ENCODE measurements around the gene PTPN3.

GRCh38 chr9:109535365-109535764 is 37.3 kb upstream of the PTPN3 start:
- TF ChIP-seq YY1 (IDR thresholded peaks at IDR 0.05; ENCODE audit: low read depth) (no peak), TAF1 (IDR thresholded peaks at IDR 0.05; ENCODE audit: low read depth) (no peak)
